A673 (cell line): ENCODE measurements around the gene MDH2. TPM values are rescaled to one million over a fixed set of nuclear protein-coding genes. Genes with fewer than 3 reads are reported as not detected.
"Not testable (repeated sequence)": the region's sequence is repeated elsewhere in the genome, so short reads cannot be mapped to it uniquely, and the experiment has no call there.

Experiments
- BruUV-seq: library from RNA; stranded (reverse); fragments of 400-500 nt; replicated peaks from 2 replicates; lab custom pipeline; 2021; lab: Mats Ljungman, UMichigan
- CTCF ChIA-PET: fragments of 300-600 bp; sonication (Branson Sonifier 250); formaldehyde crosslinking; loops from one replicate; lab custom pipeline; 2022; ENCODE audit warnings: antibody characterized with exemption; lab: Charles Lee
- POLR2A ChIA-PET: fragments of 300-600 bp; sonication (Branson Sonifier 250); formaldehyde crosslinking; loops from one replicate; lab custom pipeline; 2022; ENCODE audit warnings: antibody characterized with exemption; ENCODE audit not compliant: low non-redundant PET; lab: Charles Lee
- DNase-seq: peaks from one replicate; pipeline ENCODE4 v3.0.0-alpha.2; 2015; ENCODE audit warnings: low spot score
- H3K27ac ChIP-seq: fragments of 200-600 bp; sonication (generic); 2 replicates; pipeline ENCODE4 v1.5.1; 2016; ENCODE audit warnings: mixed run types, low read depth, mild to moderate bottlenecking, mixed read lengths, antibody characterized with exemption, low read length; ENCODE audit not compliant: poor library complexity, severe bottlenecking
- H3K27me3 ChIP-seq: fragments of 200-600 bp; sonication (generic); replicated peaks from 2 replicates; pipeline ENCODE4 v1.6.1; 2017; ENCODE audit warnings: mixed run types, low read depth, mild to moderate bottlenecking, mixed read lengths, antibody characterized with exemption, low read length; ENCODE audit not compliant: insufficient read depth, poor library complexity
- H3K36me3 ChIP-seq: fragments of 200-600 bp; sonication (generic); 2 replicates; pipeline ENCODE4 v1.6.1; 2016; ENCODE audit warnings: mixed run types, mild to moderate bottlenecking, mixed read lengths, antibody characterized with exemption, low read length; ENCODE audit not compliant: insufficient read depth, poor library complexity, severe bottlenecking
- H3K4me1 ChIP-seq: fragments of 200-600 bp; sonication (generic); 2 replicates; pipeline ENCODE4 v1.6.1; 2017; ENCODE audit warnings: mixed run types, mild to moderate bottlenecking, mixed read lengths, antibody characterized with exemption, low read length; ENCODE audit not compliant: insufficient read depth, poor library complexity, severe bottlenecking
- H3K4me3 ChIP-seq: fragments of 200-600 bp; sonication (generic); 2 replicates; pipeline ENCODE4 v1.5.1; 2016; ENCODE audit warnings: low read depth, mixed run types, mild to moderate bottlenecking, mixed read lengths, low read length; ENCODE audit not compliant: poor library complexity, severe bottlenecking
- H3K9me3 ChIP-seq: fragments of 200-600 bp; sonication (generic); 2 replicates; pipeline ENCODE4 v1.6.1; 2016; ENCODE audit warnings: mixed run types, low read depth, mild to moderate bottlenecking, mixed read lengths, antibody characterized with exemption, low read length; ENCODE audit not compliant: poor library complexity, severe bottlenecking
- EZH2 ChIP-seq: fragments of 200-600 bp; sonication (generic); IDR thresholded peaks from 2 replicates; pipeline ENCODE4 v1.6.1; 2017; ENCODE audit warnings: borderline replicate concordance, low read depth, mild to moderate bottlenecking, mixed read lengths, antibody characterized with exemption, low read length; ENCODE audit not compliant: poor library complexity, severe bottlenecking
- intact Hi-C: fragments of 100-400 bp; cut with micrococcal nuclease; formaldehyde crosslinking; loops from one replicate; pipeline ENCODE4 v1.10.0; 2022; ENCODE audit not compliant: unreplicated experiment
- total RNA-seq: library from RNA; stranded (reverse); gene quantifications from 2 replicates; pipeline ENCODE4 v1.2.3, GENCODE V29; 2021
- TF ChIP-seq, protein P1 (sequence below): fragments of 300-800, 200-600 bp; sonication (generic); conservative IDR thresholded peaks from 2 replicates; pipeline ENCODE4 v1.5.1; 2017; ENCODE audit warnings: low read depth, mild to moderate bottlenecking, antibody characterized with exemption, low read length, moderate library complexity, mixed read lengths

MDH2 gene
- total RNA-seq, 1 experiment from 2014 or later = 316 TPM

DNA sequence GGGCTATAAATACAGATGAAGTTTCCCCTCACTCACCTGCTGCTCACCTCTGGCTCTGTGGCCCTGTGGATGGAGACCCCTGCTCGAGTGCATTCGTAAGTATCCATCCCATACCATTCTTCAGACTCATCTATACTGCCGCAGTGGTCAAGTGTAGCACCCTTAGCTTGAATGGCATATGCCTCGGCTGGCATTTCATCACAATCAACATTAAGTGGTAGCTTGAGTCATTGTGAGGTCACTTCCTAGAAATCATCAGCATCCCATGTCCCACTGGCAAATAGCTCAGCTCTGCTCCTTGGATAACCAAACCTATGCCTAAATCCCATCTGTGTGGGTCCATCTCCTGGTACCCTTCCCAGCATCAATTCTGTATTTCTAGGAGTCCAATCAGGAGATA, 38.2 kb downstream of the MDH2 start:
- ChIA-PET POLR2A (no interaction called here), CTCF (no interaction called here)
- Histone ChIP-seq H3K9me3 (no peaks in the 10 kb centered on the region), H3K4me1 (no peaks in the 10 kb centered on the region), H3K36me3 (no peaks in the 10 kb centered on the region), H3K27ac (no peak overlapping the region), H3K4me3 (no peak overlapping the region), H3K27me3 (no peaks in the 10 kb centered on the region)
- TF ChIP-seq, protein P1, sequence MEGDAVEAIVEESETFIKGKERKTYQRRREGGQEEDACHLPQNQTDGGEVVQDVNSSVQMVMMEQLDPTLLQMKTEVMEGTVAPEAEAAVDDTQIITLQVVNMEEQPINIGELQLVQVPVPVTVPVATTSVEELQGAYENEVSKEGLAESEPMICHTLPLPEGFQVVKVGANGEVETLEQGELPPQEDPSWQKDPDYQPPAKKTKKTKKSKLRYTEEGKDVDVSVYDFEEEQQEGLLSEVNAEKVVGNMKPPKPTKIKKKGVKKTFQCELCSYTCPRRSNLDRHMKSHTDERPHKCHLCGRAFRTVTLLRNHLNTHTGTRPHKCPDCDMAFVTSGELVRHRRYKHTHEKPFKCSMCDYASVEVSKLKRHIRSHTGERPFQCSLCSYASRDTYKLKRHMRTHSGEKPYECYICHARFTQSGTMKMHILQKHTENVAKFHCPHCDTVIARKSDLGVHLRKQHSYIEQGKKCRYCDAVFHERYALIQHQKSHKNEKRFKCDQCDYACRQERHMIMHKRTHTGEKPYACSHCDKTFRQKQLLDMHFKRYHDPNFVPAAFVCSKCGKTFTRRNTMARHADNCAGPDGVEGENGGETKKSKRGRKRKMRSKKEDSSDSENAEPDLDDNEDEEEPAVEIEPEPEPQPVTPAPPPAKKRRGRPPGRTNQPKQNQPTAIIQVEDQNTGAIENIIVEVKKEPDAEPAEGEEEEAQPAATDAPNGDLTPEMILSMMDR = no peak
- TF ChIP-seq EZH2 = no peak
- no TSS peak for BruUV-seq
- intact Hi-C loops = no loop called here
- no peak for DNase-seq

GRCh38 chr7:76087362-76087791, 39.5 kb downstream of the MDH2 start:
- intact Hi-C loops, CTCF ChIA-PET, H3K9me3 ChIP-seq, POLR2A ChIA-PET, H3K4me3 ChIP-seq, H3K27ac ChIP-seq, H3K36me3 ChIP-seq, H3K27me3 ChIP-seq, H3K4me1 ChIP-seq, BruUV-seq: not testable (repeated sequence)
- DNase-seq = peak; percentile 40

DNA sequence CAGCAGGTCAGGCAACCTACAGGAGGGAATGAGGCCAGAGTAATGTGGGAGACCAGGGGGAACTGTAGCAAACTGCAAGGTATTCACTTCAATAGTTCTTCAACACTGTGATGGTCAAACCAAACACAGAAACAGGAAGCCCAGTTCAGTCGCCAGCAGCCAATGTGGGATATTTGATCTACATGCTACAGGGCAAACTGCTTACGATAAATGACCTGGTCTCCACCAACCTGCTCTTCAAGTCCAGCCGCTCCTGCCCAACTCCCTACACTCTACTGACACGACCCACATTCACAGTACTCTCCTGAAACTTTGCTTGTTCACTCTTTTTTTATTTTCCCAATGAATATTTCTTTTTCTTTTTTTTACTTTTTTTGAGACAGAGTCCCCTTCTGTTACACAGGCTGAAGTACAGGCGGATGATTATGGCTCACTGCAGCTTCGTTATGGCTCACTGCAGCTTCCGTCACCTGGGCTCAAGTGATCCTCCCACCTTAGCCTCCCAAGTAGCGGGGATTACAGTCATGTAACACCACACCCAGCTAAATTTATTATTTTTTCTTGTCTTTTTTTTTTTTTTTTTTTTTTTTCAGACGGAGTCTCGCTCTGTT, 42.1 kb downstream of the MDH2 start:
- Histone ChIP-seq H3K36me3 (no peaks in the 10 kb centered on the region), H3K4me1 (no peaks in the 10 kb centered on the region), H3K4me3 (no peak overlapping the region), H3K27ac (no peak overlapping the region), H3K27me3 (no peaks in the 10 kb centered on the region), H3K9me3 (no peaks in the 10 kb centered on the region)
- ChIA-PET POLR2A (no interaction called here), CTCF (no interaction called here)
- TF ChIP-seq, protein P1 = no peak
- no peak for TF ChIP-seq EZH2
- intact Hi-C loops = no loop called here
- BruUV-seq = no TSS peak
- no peak for DNase-seq

DNA sequence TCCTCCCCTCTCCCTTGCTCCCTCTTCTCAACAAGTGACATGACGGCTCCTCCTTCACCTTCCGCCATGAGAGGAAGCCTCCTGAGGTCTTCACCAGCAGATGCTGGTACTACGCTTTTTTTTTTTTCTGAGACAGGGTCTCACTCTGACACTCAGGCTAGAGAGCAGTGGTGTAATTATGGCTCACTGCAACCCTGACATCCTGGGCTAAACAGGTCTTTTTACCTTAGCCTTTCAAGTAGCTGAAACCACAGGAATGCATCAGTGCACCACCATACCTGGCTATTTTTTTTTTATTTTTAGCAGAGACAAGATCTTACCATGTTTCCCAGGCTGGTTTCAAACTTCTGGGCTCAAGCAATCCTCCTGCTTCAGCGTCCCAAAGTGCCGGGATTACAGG, 43.6 kb downstream of the MDH2 start:
- ChIA-PET CTCF (no interaction called here), POLR2A (no interaction called here)
- no TSS peak for BruUV-seq
- Histone ChIP-seq H3K4me3 (no peak overlapping the region), H3K36me3 (no peaks in the 10 kb centered on the region), H3K27me3 (no peaks in the 10 kb centered on the region), H3K9me3 (no peaks in the 10 kb centered on the region), H3K4me1 (no peaks in the 10 kb centered on the region), H3K27ac (no peak overlapping the region)
- TF ChIP-seq, protein P1 = no peak
- no peak for TF ChIP-seq EZH2
- no peak for DNase-seq
- intact Hi-C loops = no loop called here

DNA sequence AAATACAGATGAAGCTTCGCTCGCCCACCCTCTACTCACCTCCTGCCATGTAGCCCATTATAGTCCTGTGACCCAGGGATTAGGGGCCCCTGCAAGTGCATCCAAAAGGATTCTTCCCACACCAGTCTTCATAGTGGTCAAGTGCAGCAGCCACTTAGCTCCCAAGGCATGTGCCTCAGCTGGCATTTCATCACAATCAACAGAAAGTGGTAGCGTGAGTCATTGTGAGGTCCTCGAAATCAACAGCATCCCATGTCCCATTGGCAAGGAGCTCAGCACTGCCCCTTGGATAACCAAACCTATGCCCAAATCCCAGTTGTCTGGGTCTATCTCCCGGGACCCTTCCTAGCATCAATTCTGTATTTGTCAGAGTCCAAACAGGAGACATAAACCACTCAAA, 45.6 kb downstream of the MDH2 start:
- H3K27ac ChIP-seq, DNase-seq, H3K4me1 ChIP-seq, intact Hi-C loops, POLR2A ChIA-PET, H3K27me3 ChIP-seq, H3K36me3 ChIP-seq, H3K4me3 ChIP-seq, H3K9me3 ChIP-seq, CTCF ChIA-PET, BruUV-seq: not testable (repeated sequence)
